Fibroblast of lung (primary cell): ENCODE measurements around the gene SHC1. TPM values are rescaled to one million over a fixed set of nuclear protein-coding genes. Genes with fewer than 3 reads are reported as not detected.

Experiments used
- DNase-seq, 2 donors: peaks; one replicate each; pipeline versions ENCODE4 v3.0.0 to v3.0.0-alpha.2; 2010; ENCODE audit warnings: low read depth in 2 of 2
- H2AFZ ChIP-seq: 2 replicates; pipeline ENCODE4 v1.5.1; 2012; ENCODE audit warnings: low read length, control low read depth, inconsistent platforms
- H3K27ac ChIP-seq: 2 replicates; pipeline ENCODE4 v1.5.1; 2011; ENCODE audit warnings: low read length, control low read depth; ENCODE audit not compliant: insufficient read depth
- H3K27me3 ChIP-seq: 2 replicates; pipeline ENCODE4 v1.5.1; 2011; ENCODE audit warnings: mild to moderate bottlenecking, low read length; ENCODE audit not compliant: control insufficient read depth, insufficient read depth
- H3K36me3 ChIP-seq: 2 replicates; pipeline ENCODE4 v1.5.1; 2011; ENCODE audit warnings: low read length; ENCODE audit not compliant: control insufficient read depth, insufficient read depth
- H3K4me1 ChIP-seq: 2 replicates; pipeline ENCODE4 v1.5.1; 2011; ENCODE audit warnings: low read length; ENCODE audit not compliant: control insufficient read depth, insufficient read depth; ENCODE audit errors: extremely low read depth
- H3K4me2 ChIP-seq: 2 replicates; pipeline ENCODE4 v1.5.1; 2011; ENCODE audit warnings: low read length, control low read depth; ENCODE audit not compliant: insufficient read depth; ENCODE audit errors: extremely low read depth
- H3K4me3 ChIP-seq, 4 experiments: fragments of 200-600 bp in 1 of 4; sonication (generic) in 1 of 4; replicated peaks in 1 of 4; 2 replicates each; pipeline ENCODE4 v1.5.1; 2011 to 2016; ENCODE audit warnings: low read length in 4 of 4, low read depth in 3 of 4, mild to moderate bottlenecking in 3 of 4, control low read depth in 2 of 4, inconsistent platforms in 1 of 4, mixed read lengths in 1 of 4; ENCODE audit not compliant: insufficient read depth in 1 of 4; ENCODE audit errors: control extremely low read depth in 1 of 4
- H3K79me2 ChIP-seq: 2 replicates; pipeline ENCODE4 v1.5.1; 2012; ENCODE audit warnings: mild to moderate bottlenecking, low read length, inconsistent platforms; ENCODE audit not compliant: control insufficient read depth, insufficient read depth
- H3K9ac ChIP-seq: 2 replicates; pipeline ENCODE4 v1.5.1; 2011; ENCODE audit warnings: mild to moderate bottlenecking, low read length, control low read depth; ENCODE audit not compliant: insufficient read depth
- H3K9me3 ChIP-seq: 2 replicates; pipeline ENCODE4 v1.5.1; 2012; ENCODE audit warnings: low read depth, low read length; ENCODE audit not compliant: control insufficient read depth, insufficient read depth
- H4K20me1 ChIP-seq: 2 replicates; pipeline ENCODE4 v1.5.1; 2011; ENCODE audit warnings: low read length; ENCODE audit not compliant: control insufficient read depth, insufficient read depth; ENCODE audit errors: extremely low read depth
- EZH2 ChIP-seq: IDR thresholded peaks from 2 replicates; pipeline ENCODE4 v1.5.1; 2012; ENCODE audit warnings: low read length, control low read depth, mild to moderate bottlenecking; ENCODE audit errors: missing control alignments
- polyA plus RNA-seq, 2 donors: library from polyadenylated mRNA; depleted of rRNA in 1 of 2; stranded (reverse) in 1 of 2; unstranded in 1 of 2; fragments of >200 nt; gene quantifications; 2 replicates each; pipeline ENCODE4 v1.2.1, GENCODE V29; 2011 to 2012; ENCODE audit warnings: missing spikeins in 1 of 2
- total RNA-seq: library from RNA; depleted of rRNA; stranded (reverse); fragments of >200 nt; gene quantifications from 2 replicates; pipeline ENCODE4 v1.2.1, GENCODE V29; 2014
- TF ChIP-seq, protein P1 (sequence below), 2 donors: IDR thresholded peaks in 1 of 2; conservative IDR thresholded peaks in 1 of 2; 1 replicate in 1 of 2; 2 replicates in 1 of 2; pipeline ENCODE4 v1.5.1; 2011 to 2012; ENCODE audit warnings: low read length in 2 of 2, control low read depth in 1 of 2, inconsistent platforms in 1 of 2, low read depth in 1 of 2, mild to moderate bottlenecking in 1 of 2

The SHC1 gene
- total and polyA plus RNA-seq, 2 donors (not counting 1 experiment from before 2014, with no cell fraction given): 245 to 277 TPM

DNA sequence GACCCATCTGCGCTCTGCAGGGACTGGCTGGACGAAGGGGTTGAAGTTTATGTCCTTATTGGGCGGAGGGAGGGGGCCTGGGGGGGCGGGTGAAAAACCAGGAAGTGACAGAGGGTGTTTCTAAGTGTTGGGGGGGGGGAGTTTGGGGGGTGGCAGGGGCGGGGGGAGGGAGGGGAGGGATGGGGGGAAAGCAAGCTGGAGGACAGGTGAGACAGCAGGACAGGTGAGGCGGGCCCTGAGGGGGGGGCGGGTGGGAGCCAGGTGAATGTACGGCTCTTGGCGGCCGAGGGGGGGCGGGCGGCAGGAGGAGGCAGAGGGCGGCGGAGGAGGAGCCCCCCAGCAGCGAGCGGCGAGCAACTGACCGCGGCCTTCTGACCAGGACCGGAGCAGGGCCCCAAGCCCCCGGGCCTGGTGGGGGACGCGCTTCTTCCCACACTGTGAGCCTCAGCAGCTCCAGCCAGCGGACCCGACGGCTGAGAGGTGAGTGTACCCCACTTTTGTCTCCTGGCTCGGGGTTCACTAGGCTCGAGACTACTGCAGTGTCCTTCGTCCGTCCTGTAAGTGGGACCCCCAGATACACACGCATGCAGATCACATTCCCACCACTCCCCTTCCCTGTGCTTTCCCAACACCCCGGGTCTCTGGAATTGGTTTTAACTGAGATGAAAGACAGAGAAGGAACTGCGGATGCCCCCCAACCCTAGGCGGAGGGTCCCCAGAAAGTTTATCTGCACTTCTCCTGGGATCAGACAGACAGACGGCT, 32.1 kb upstream of the SHC1 start, which contains the start of gene ZBTB7B:
ZBTB7B (plus strand) TSS at position 339 of the 763 bp plus-strand sequence. CDS start 11,859 bp downstream, outside the sequence.
- no peaks in the 10 kb centered on the region for H3K27me3 ChIP-seq
- H3K9me3 ChIP-seq: no peaks in the 10 kb centered on the region
- H3K27ac ChIP-seq: peak within 1 kb of the TSS; percentile 84

DNA sequence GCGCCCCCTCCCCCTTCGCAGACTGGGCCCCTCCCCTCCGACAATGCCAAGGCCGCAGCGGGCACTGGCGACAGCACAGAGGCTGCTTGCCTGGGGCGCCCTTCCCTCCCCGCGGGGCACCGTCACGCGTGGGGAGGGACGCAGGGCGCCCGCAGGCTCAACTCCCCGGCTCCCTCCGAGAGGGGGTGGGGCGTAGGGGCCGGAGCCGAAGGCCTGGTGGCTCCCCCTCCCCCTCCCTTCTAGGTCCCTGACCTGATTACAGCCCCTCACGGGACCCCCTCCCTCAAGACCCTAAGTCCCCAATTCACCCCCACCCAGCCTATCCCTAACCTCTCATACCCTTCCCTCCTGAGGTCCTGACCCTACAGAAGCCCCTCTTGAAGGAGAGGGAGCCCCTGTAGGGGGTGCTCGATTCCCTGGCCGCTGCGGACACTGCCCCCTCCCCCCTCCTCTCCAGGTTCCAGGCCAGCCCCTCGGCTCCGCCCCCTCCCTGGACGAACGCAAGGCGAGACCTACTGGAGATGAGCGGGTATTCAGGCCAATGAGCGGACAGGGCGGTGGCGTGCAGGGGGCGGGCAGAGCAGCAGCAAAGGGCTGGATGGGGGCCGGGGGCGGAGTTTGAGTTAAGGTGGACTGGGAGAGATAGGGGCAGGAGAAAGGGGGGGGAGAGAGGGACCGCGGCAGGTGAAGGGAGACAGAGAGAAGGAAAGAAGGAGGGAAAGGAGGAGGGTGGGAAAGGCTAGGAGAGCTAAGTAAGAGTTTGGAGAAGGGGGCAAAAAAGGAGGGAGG, 31.3 kb upstream of the SHC1 start:
- Histone ChIP-seq H3K79me2 (peaks cover 13% of the 10 kb centered on the region), H3K27ac (peak overlapping the region; percentile 80), H3K9me3 (no peaks in the 10 kb centered on the region), H3K4me1 (peaks cover 26% of the 10 kb centered on the region), H3K27me3 (no peaks in the 10 kb centered on the region), H3K4me3 (peak overlapping the region; percentile 57 to 86 (median 72)), H3K36me3 (no peaks in the 10 kb centered on the region), H3K4me2 (peak overlapping the region; percentile 92), H4K20me1 (no peaks in the 10 kb centered on the region), H3K9ac (peak overlapping the region; percentile 71), H2AFZ (peak overlapping the region; percentile 98)
- peak; percentile 99 for DNase-seq
- no peak for TF ChIP-seq EZH2
- TF ChIP-seq, protein P1, sequence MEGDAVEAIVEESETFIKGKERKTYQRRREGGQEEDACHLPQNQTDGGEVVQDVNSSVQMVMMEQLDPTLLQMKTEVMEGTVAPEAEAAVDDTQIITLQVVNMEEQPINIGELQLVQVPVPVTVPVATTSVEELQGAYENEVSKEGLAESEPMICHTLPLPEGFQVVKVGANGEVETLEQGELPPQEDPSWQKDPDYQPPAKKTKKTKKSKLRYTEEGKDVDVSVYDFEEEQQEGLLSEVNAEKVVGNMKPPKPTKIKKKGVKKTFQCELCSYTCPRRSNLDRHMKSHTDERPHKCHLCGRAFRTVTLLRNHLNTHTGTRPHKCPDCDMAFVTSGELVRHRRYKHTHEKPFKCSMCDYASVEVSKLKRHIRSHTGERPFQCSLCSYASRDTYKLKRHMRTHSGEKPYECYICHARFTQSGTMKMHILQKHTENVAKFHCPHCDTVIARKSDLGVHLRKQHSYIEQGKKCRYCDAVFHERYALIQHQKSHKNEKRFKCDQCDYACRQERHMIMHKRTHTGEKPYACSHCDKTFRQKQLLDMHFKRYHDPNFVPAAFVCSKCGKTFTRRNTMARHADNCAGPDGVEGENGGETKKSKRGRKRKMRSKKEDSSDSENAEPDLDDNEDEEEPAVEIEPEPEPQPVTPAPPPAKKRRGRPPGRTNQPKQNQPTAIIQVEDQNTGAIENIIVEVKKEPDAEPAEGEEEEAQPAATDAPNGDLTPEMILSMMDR (conservative IDR thresholded peaks at IDR 0.05 in 1 of 2, IDR thresholded peaks at IDR 0.05 in 1 of 2; ENCODE audit: low read depth in 1 of 2, low read length in 2 of 2): peak; percentile 60

More for the DNA sequence above, 32.1 kb upstream of the SHC1 start, which contains the start of gene ZBTB7B:
- TF ChIP-seq, protein P1 (conservative IDR thresholded peaks at IDR 0.05 in 1 of 2, IDR thresholded peaks at IDR 0.05 in 1 of 2; ENCODE audit: low read depth in 1 of 2, low read length in 2 of 2): no peak
- TF ChIP-seq EZH2: no peak
- no peaks in the 10 kb centered on the region for H4K20me1 ChIP-seq
- H3K4me3 ChIP-seq: peak within 1 kb of the TSS; percentile 86 to 96 (median 91)
- H3K36me3 ChIP-seq: no peaks in the 10 kb centered on the region
- H3K9ac ChIP-seq: peak within 1 kb of the TSS; percentile 71
- H3K4me2 ChIP-seq: peak within 1 kb of the TSS; percentile 92
- peaks cover 26% of the 10 kb centered on the region for H3K4me1 ChIP-seq
- DNase-seq: peak; percentile 25 to 35
- peak within 1 kb of the TSS; percentile 98 for H2AFZ ChIP-seq
- H3K79me2 ChIP-seq: peaks cover 16% of the 10 kb centered on the region

- Histone ChIP-seq H3K4me2 (peak overlapping the region; percentile 91), H4K20me1 (no peaks in the 10 kb centered on the region), H2AFZ (peak overlapping the region; percentile 26), H3K27me3 (no peaks in the 10 kb centered on the region), H3K36me3 (no peaks in the 10 kb centered on the region), H3K4me1 (peaks cover 26% of the 10 kb centered on the region), H3K9me3 (no peaks in the 10 kb centered on the region), H3K9ac (peak overlapping the region; percentile 71), H3K27ac (peak overlapping the region; percentile 80), H3K4me3 (peak overlapping the region; percentile 57 to 86 (median 72)), H3K79me2 (peaks cover 13% of the 10 kb centered on the region)
- TF ChIP-seq, protein P1 (conservative IDR thresholded peaks at IDR 0.05 in 1 of 2, IDR thresholded peaks at IDR 0.05 in 1 of 2; ENCODE audit: low read depth in 1 of 2, low read length in 2 of 2): no peak
- TF ChIP-seq EZH2: no peak
- no peak for DNase-seq
Measured at GRCh38 chr1:155001425-155001674, 30.8 kb upstream of the SHC1 start.
